Erythroblast (primary cell): ENCODE results near the gene PARVA.

Experiments
- GATA1 ChIP-seq: IDR thresholded peaks from 2 replicates; pipeline ENCODE4 v1.6.1; 2011; ENCODE audit warnings: low read depth, mild to moderate bottlenecking, control low read depth, low read length, moderate library complexity
- POLR2A ChIP-seq: IDR thresholded peaks from 2 replicates; pipeline ENCODE4 v1.6.1; 2011; ENCODE audit warnings: mild to moderate bottlenecking, low read length

DNA sequence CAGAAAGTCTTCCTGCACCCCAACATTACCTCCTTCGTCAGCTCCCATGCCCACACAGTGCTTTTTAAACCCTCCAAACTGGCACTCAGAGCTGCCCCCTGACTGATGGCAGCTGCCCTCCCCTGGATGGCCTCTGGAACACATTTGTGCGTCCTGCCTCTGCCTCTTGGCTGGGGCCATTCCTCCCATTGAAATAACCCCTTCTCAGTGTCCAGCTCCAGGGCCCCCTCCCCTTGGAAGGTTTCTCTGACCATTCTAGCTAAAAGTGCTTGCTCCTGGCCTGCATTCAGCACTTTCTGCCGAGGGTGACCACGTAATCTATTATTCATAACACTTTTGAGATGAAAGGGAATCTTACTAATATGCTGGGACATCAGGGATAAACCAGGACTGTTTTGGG lies 130.0 kb downstream of the PARVA start:
- no peak for TF ChIP-seq POLR2A
- no peak for TF ChIP-seq GATA1
